Measurements from ENCODE around the gene TAF1.
A peak's percentile ranks its signal among the peaks of the same experiment; 100 is the strongest.
"Not testable (repeated sequence)": the region's sequence is repeated elsewhere in the genome, so short reads cannot be mapped to it uniquely, and the experiment has no call there.

The TAF1 gene

DNA sequence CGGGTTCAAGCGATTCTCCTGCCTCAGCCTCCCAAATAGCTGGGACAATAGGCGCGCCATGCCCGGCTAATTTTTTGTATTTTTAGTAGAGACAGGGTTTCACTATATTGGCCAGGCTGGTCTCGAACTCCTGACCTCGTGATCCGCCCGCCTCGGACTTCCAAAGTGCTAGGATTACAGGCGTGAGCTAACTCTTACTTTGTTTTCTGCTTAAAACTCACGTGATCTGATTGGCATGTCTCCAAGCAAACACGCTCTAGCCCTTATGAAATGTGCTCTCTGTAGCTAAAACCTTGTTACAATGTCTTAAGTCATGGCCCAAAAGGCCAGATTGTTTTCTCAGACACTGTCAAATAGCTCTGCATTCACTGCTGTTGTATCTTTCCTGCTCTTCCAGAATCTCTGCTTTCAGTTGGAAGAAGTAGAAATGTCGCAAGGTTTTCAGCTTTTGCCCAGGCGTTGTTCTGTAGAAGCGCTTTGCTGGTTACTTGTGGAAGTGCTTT is 127.0 kb downstream of the TAF1 start:
- in situ Hi-C loops (cut with MboI; ENCODE audit: low pct_unique_long_range_greater_than_20kb, low sequenced_read_pairs) = no loop called here
- DNase-seq = no peak

DNA sequence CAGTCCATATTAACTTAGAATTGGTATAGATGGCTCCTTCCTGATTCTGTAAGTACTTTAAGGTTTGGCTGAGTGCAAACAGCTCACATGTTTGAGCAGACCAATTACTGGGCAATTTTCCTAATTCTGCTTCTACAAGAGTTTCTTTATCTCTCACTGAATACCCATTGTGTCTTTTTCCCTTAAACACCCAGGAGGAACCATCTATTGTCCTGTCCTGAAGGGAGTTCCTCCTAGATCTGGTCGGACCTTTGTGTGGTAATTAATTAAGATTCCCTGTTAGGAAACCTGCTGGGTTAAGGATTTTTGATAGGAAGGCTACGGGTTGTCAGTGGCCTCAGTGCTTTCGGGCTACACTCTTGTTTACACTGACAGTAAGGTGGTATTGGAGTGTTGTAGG is 129.8 kb downstream of the TAF1 start:
- in situ Hi-C loops (cut with MboI; ENCODE audit: low pct_unique_long_range_greater_than_20kb, low sequenced_read_pairs); DNase-seq: not testable (repeated sequence)

DNA sequence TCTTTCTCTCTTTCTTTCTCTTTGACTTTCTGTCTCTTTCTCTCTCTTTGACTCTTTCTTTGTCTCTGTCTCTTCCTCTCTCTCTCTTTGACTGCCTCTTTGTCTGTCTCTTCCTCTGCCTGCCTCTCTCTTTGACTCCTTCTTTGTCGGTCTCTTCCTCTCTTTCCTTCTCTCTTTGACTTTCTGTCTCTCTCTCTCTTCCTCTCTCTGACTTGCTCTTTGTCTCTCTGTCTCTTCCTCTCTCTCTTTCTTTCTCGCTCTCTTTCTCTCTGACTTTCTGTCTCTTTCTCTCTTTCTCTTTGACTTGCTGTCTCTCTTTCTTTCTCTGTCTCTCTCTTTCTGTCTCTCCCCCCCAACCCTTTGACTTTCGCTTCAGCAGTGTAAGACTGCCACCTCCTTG is 130.3 kb downstream of the TAF1 start:
- no peak for DNase-seq
- in situ Hi-C loops (cut with MboI; ENCODE audit: low pct_unique_long_range_greater_than_20kb, low sequenced_read_pairs) = no loop called here

DNA sequence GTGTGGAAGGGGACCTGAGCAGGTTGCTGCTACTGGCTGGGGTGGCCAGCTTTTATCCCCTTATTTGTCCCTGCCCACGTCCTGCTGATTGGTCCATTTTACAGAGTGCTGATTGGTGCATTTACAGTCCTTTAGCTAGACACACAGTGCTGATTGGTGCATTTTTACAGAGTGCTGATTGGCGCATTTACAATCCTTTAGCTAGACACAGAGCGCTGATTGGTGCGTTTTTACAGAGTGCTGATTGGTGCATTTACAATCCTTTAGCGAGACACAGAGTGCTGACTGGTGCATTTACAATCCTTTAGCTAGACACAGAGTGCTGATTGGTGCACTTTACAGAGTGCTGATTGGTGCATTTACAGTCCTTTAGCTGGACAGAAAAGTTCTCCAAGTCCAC is 135.9 kb downstream of the TAF1 start:
- in situ Hi-C loops (cut with MboI; ENCODE audit: low pct_unique_long_range_greater_than_20kb, low sequenced_read_pairs); DNase-seq: not testable (repeated sequence)

DNA sequence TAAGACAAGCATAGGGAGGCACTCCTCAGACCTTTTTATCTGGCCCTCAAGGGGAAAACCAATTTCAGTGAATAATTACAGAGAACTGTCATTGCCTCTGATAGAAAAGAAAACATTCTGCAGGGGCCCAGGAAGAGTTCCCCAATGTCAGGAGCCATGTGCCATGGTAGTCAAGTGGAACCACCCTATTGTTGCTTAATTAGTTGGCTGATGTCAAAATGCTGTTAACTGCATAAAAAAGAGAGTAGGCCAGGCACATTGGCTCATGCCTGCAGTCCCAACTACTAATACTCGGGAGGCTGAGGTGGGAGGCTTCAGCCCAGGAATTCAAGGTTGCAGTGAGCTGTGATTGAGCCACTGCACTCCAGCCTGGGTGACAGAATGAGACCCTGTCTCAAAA is 138.2 kb downstream of the TAF1 start:
- no peak for DNase-seq
- in situ Hi-C loops (cut with MboI; ENCODE audit: low pct_unique_long_range_greater_than_20kb, low sequenced_read_pairs) = no loop called here

DNA sequence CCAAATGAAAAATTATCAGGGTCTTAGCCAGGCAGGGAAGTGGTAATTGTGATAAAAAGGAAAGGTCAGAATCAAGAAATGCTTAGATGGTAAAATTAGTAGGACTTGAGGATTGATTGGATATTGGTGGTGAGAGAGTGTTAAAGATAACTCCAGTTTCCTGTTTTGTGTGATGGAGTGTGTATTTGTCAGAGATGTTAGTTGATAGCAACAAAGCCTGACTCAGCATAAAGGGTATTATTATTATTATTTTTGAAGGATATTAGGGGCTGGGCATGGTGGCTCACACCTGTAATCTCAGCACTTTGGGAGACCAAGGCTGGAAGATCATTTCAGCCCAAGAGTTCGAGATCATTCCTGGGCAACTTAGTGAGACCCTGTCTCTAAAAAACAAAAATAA is 143.1 kb downstream of the TAF1 start:
- in situ Hi-C loops (cut with MboI; ENCODE audit: low pct_unique_long_range_greater_than_20kb, low sequenced_read_pairs) = no loop called here
- DNase-seq = no peak

DNA sequence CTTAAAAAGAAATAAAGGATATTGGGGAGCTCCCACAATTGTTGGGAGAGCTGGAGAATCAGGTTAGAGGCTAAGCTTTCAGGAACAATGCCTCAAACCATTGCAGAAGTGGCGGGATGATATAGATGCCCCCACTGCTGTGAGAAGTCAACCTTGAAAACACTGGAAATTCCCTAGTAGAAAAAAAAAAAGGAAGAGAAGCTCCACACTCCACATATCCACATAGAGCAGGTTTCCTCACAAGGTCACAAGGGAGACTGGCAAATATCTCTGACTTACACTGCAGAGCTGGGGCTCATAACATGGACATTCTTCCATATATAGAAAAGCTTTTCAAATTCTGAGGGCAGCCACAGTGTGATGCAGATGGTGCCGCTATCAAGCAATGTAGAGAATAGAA is 144.0 kb downstream of the TAF1 start:
- no peak for DNase-seq
- in situ Hi-C loops (cut with MboI; ENCODE audit: low pct_unique_long_range_greater_than_20kb, low sequenced_read_pairs) = no loop called here

DNA sequence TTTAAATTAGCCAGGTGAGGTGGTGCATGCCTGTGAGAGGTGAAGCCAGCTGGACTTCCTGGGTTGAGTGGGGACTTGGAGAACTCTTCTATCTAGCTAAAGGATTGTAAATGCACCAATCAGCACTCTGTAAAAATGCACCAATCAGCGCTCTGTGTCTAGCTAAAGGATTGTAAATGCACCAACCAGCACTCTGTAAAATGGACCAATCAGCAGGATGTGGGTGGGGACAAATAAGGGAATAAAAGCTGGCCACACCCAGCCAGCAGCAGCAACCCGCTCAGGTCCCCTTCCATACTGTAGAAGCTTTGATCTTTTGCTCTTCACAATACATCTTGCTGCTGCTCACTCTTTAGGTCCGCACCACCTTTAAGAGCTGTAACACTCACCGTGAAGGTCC is 147.6 kb downstream of the TAF1 start:
- in situ Hi-C loops (cut with MboI; ENCODE audit: low pct_unique_long_range_greater_than_20kb, low sequenced_read_pairs); DNase-seq: not testable (repeated sequence)

DNA sequence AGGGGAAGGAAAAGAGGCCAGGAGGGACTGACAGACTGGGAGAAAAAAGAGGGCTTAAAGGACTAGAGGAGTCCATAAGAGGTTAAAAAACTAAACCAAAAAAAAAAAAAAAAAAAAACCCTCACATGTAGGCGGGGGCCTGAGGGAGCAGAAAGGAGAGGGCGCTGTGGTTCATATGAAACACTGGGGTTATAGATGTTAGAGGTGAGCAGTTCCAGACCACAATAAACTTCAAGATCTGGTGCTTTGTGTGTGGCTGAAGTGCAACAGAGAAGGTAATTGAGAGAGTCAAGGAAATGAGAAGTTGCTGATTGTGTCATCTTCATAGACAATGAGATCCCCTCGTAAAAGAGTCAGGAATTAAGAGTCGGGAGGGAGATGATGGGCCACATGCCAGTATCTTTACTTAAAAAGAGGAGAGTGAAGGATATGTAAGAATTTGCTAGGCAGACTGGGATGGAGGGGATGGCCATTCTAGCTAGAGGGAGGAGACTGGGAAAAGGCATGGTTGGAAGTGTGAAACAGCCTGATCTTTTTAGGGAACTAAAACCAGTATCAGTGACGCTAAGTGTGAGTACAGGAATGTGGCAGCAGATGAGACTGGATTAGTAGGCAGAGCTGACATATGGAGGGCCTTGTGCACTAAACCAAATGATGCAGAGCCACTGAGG is 148.3 kb downstream of the TAF1 start:
- DNase-seq = peak; percentile 61
- in situ Hi-C loops (cut with MboI; ENCODE audit: low pct_unique_long_range_greater_than_20kb, low sequenced_read_pairs) = no loop called here

DNA sequence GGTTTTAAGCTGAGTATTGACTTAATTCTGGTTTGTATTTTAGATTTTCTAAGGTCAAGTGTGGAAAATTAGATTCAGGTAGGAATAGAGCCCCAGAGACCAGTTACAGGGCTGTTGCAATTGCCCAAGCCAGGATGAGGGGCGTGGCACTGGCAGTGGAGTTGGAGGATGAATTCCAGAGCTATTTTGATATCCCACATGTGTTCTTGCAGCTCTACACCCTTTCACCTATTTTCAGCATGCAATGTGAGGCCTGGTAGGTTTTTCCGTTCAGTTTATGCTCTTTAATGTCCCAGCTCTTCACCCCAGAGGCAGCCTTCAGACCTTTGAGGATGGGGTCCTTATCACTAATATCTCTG is 148.9 kb downstream of the TAF1 start:
- in situ Hi-C loops (cut with MboI; ENCODE audit: low pct_unique_long_range_greater_than_20kb, low sequenced_read_pairs) = no loop called here
- no peak for DNase-seq

All from KBM-7 (cell line).